SK-N-SH treated with all-trans-retinoic acid at 6 μM for 48 hours (cell line): ENCODE data around the gene ATRN.

Experiments
- ATAC-seq: fragments of 200-7000 bp; cut with Tn5 transposase; 3 replicates; pipeline ENCODE4 v1.9.1; 2020; ENCODE audit warnings: mild to moderate bottlenecking, moderate library complexity
- ARNTL ChIP-seq: fragments of 450-650 bp; formaldehyde crosslinking; IDR thresholded peaks from 2 replicates; pipeline ENCODE4 v1.5.0; 2020; ENCODE audit warnings: low read depth, mild to moderate bottlenecking, moderate library complexity, borderline replicate concordance
- BACH2 ChIP-seq: fragments of 250-450 bp; sonication (Bioruptor Pico); IDR thresholded peaks from 2 replicates; pipeline ENCODE4 v1.9.0; 2021; ENCODE audit warnings: mild to moderate bottlenecking, borderline replicate concordance
- CSDC2 ChIP-seq: fragments of 250-450 bp; sonication (Bioruptor Pico); IDR thresholded peaks from 2 replicates; pipeline ENCODE4 v1.5.0; 2020; ENCODE audit warnings: mild to moderate bottlenecking, moderate library complexity
- ESRRG ChIP-seq: fragments of 250-450 bp; sonication (Bioruptor Pico); IDR thresholded peaks from 2 replicates; pipeline ENCODE4 v1.6.1; 2021; ENCODE audit warnings: mild to moderate bottlenecking
- GLIS3 ChIP-seq: fragments of 250-450 bp; sonication (Bioruptor Pico); IDR thresholded peaks from 2 replicates; pipeline ENCODE4 v1.5.0; 2020; ENCODE audit warnings: mild to moderate bottlenecking, moderate library complexity
- ISL1 ChIP-seq: fragments of 250-450 bp; sonication (Bioruptor Pico); IDR thresholded peaks from 2 replicates; pipeline ENCODE4 v2.1.2; 2022; ENCODE audit warnings: mild to moderate bottlenecking, moderate library complexity
- OSR1 ChIP-seq: fragments of 250-450 bp; sonication (Bioruptor Pico); IDR thresholded peaks from 2 replicates; pipeline ENCODE4 v1.8.0; 2022; ENCODE audit warnings: moderate library complexity, mild to moderate bottlenecking, inconsistent platforms
- RARB ChIP-seq: fragments of 250-450 bp; sonication (Bioruptor Pico); IDR thresholded peaks from 2 replicates; pipeline ENCODE4 v1.8.0; 2021; ENCODE audit warnings: mild to moderate bottlenecking, moderate library complexity
- SNAI2 ChIP-seq: fragments of 250-450 bp; sonication (Bioruptor Pico); IDR thresholded peaks from 2 replicates; pipeline ENCODE4 v1.5.0; 2020; ENCODE audit warnings: mild to moderate bottlenecking, moderate library complexity
- TCF4 ChIP-seq: fragments of 250-450 bp; sonication (Bioruptor Pico); IDR thresholded peaks from 2 replicates; pipeline ENCODE4 v1.8.0; 2021; ENCODE audit warnings: mild to moderate bottlenecking, moderate library complexity, borderline replicate concordance
- TSHZ2 ChIP-seq: fragments of 250-450 bp; sonication (Bioruptor Pico); IDR thresholded peaks from 2 replicates; pipeline ENCODE4 v1.5.0; 2020; ENCODE audit warnings: mild to moderate bottlenecking, moderate library complexity
- ZC3H10 ChIP-seq: fragments of 250-450 bp; sonication (Bioruptor Pico); IDR thresholded peaks from 2 replicates; pipeline ENCODE4 v1.5.1; 2021; ENCODE audit warnings: mild to moderate bottlenecking, moderate library complexity
- ZFP3 ChIP-seq: fragments of 250-450 bp; sonication (Bioruptor Pico); IDR thresholded peaks from 2 replicates; pipeline ENCODE4 v1.5.0; 2020; ENCODE audit warnings: mild to moderate bottlenecking, moderate library complexity
- ZFP30 ChIP-seq: fragments of 450-650 bp; formaldehyde crosslinking; IDR thresholded peaks from 2 replicates; pipeline ENCODE4 v1.5.0; 2022; ENCODE audit warnings: mild to moderate bottlenecking, moderate library complexity
- ZNF70 ChIP-seq: fragments of 450-650 bp; formaldehyde crosslinking; IDR thresholded peaks from 2 replicates; pipeline ENCODE4 v1.5.0; 2020; ENCODE audit warnings: mild to moderate bottlenecking, moderate library complexity
- ZNF8 ChIP-seq: fragments of 450-650 bp; formaldehyde crosslinking; IDR thresholded peaks from 2 replicates; pipeline ENCODE4 v1.5.0; 2020; ENCODE audit warnings: mild to moderate bottlenecking, moderate library complexity
- TF ChIP-seq, protein P1 (sequence below): fragments of 250-450 bp; sonication (Bioruptor Pico); IDR thresholded peaks from 2 replicates; pipeline ENCODE4 v1.8.0; 2021; ENCODE audit warnings: low read depth, mild to moderate bottlenecking, moderate library complexity, borderline replicate concordance
- TF ChIP-seq, protein P2 (sequence below): fragments of 250-450 bp; sonication (Bioruptor Pico); IDR thresholded peaks from 2 replicates; pipeline ENCODE4 v1.5.1; 2020; ENCODE audit warnings: low read depth, mild to moderate bottlenecking, moderate library complexity

The ATRN gene

DNA sequence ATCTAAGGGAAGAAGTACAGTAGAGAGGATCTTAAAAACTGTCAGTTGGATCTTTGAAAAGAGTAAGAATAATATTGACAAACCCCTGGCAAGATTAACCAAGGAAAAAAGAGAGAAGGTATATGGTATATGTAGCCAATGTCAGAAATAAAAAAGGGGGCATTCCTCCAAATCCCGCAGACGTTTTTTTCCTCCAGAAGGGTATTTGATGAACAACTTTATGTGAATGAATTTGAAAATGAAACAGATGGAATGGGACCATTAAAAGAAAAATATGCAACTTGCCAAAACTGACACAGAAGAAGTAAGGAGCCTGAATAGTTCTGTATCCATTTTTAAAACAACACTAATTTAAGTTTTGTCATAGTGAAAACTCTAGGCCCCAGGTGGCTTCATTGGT lies 156.7 kb downstream of the ATRN start (continued):
- TF ChIP-seq TSHZ2, result no peak
- no peak for TF ChIP-seq TCF4 (CRISPR knock-in tag)
- no peak for TF ChIP-seq BACH2

DNA sequence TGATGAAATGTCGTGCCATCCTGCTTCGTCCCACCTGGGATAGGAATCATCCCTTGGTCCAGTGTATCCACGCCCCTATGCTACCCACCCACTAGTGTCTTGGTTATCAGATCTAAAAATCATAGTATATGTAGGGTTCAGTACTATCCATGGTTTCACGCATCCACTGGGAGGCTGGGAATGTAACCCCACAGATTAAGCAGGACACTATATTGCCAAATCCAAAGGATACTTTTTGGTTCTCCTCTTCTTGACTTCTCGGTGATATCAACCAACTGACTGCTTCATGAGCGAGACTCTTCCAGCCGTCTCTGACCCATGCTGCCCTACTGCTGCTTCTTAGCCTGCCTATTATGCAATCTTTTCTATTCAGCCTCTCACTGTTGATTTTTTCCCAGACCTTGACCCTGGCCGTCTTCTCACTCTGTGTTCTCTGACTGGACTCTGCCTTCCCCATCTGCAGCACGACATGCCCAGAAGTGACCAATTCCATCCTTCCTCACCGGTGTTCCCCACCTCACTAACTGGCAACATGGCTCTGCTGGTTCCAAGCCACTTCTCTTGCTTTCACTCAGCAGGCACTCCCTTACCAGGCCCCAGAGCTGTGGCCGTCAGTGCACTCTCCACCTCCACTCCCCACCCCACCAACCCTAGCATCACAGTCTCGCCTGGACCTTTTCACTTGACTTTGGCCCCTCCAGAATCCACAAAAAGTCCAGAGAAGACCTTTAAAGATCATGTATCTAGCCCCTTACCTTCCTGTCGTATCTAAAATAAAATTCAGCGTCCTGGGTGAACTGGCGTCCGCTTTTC lies 157.9 kb downstream of the ATRN start:
- no peak for ATAC-seq
- no peak for TF ChIP-seq CSDC2 (CRISPR knock-in tag)
- TF ChIP-seq, all 23 proteins: peak for 0

GRCh38 chr20:3629893-3630292 lies 159.1 kb downstream of the ATRN start:
- TF ChIP-seq, protein P1, sequence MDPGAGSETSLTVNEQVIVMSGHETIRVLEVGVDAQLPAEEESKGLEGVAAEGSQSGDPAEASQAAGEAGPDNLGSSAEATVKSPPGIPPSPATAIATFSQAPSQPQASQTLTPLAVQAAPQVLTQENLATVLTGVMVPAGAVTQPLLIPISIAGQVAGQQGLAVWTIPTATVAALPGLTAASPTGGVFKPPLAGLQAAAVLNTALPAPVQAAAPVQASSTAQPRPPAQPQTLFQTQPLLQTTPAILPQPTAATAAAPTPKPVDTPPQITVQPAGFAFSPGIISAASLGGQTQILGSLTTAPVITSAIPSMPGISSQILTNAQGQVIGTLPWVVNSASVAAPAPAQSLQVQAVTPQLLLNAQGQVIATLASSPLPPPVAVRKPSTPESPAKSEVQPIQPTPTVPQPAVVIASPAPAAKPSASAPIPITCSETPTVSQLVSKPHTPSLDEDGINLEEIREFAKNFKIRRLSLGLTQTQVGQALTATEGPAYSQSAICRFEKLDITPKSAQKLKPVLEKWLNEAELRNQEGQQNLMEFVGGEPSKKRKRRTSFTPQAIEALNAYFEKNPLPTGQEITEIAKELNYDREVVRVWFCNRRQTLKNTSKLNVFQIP (CRISPR knock-in tag), result no peak
- TF ChIP-seq TCF4 (CRISPR knock-in tag), result no peak
- TF ChIP-seq ZNF8 (CRISPR knock-in tag), result no peak
- no peak for TF ChIP-seq OSR1
- TF ChIP-seq ISL1 (CRISPR knock-in tag), result no peak
- TF ChIP-seq, protein P2, sequence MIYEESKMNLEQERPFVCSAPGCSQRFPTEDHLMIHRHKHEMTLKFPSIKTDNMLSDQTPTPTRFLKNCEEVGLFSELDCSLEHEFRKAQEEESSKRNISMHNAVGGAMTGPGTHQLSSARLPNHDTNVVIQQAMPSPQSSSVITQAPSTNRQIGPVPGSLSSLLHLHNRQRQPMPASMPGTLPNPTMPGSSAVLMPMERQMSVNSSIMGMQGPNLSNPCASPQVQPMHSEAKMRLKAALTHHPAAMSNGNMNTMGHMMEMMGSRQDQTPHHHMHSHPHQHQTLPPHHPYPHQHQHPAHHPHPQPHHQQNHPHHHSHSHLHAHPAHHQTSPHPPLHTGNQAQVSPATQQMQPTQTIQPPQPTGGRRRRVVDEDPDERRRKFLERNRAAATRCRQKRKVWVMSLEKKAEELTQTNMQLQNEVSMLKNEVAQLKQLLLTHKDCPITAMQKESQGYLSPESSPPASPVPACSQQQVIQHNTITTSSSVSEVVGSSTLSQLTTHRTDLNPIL (CRISPR knock-in tag), result no peak
- TF ChIP-seq RARB (CRISPR knock-in tag), result no peak
- ATAC-seq, result no peak

GRCh38 chr20:3630429-3630828 lies 159.6 kb downstream of the ATRN start:
- ATAC-seq, result no peak

DNA sequence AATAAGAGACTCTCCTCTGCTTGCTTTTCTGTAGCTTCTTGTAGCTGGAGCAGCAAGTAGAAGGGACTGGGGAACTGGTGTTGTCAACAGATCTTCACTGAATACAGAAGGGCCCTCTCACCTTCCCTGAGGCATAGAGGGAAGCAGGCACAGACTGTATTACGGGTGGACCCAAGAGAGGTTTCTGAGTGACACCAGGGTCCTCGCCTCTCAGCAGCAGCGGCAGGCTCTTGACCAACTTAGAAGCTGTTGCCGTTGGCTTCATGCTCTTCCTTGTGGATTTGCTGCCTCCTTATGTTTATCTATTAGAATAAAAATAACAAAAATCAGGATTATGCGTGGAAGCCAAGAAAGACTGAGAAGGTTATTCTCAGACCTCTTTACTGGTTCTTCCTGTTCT lies 160.7 kb downstream of the ATRN start:
- ATAC-seq, result no peak
- TF ChIP-seq ZC3H10 (CRISPR knock-in tag) (no peak), BACH2 (no peak), GLIS3 (CRISPR knock-in tag) (no peak), ESRRG (no peak), ARNTL (CRISPR knock-in tag) (no peak), CSDC2 (CRISPR knock-in tag) (no peak), ISL1 (CRISPR knock-in tag) (no peak), TCF4 (CRISPR knock-in tag) (no peak), SNAI2 (CRISPR knock-in tag) (no peak), ZFP30 (CRISPR knock-in tag) (no peak), ZNF70 (CRISPR knock-in tag) (no peak), ZNF8 (CRISPR knock-in tag) (no peak), ZFP3 (no peak)
- TF ChIP-seq, protein P1 (CRISPR knock-in tag), result no peak
- TF ChIP-seq, protein P2 (CRISPR knock-in tag), result no peak

More at GRCh38 chr20:3630429-3630828, 159.6 kb downstream of the ATRN start:
- TF ChIP-seq ISL1 (CRISPR knock-in tag) (no peak), SNAI2 (CRISPR knock-in tag) (no peak), TSHZ2 (no peak)
